Endodermal cell (in vitro differentiated cells): ENCODE results near the gene DVL1. TPM values are rescaled to one million over a fixed set of nuclear protein-coding genes. Genes with fewer than 3 reads are reported as not detected.

Experiments used
- DNase-seq: peaks from one replicate; pipeline ENCODE4 v3.0.0-alpha.2; 2017
- H3K27ac ChIP-seq: 2 replicates; pipeline ENCODE4 v1.5.1; 2013; ENCODE audit warnings: mild to moderate bottlenecking, low read depth, low read length, moderate library complexity
- H3K27me3 ChIP-seq: 2 replicates; pipeline ENCODE4 v1.6.1; 2013; ENCODE audit warnings: mild to moderate bottlenecking, low read length, moderate library complexity; ENCODE audit not compliant: insufficient read depth, control insufficient read depth, poor library complexity, severe bottlenecking
- H3K36me3 ChIP-seq: 2 replicates; pipeline ENCODE4 v1.7.0; 2013; ENCODE audit warnings: mild to moderate bottlenecking, low read length, moderate library complexity; ENCODE audit not compliant: control insufficient read depth, insufficient read depth
- H3K4me1 ChIP-seq: one replicate; pipeline ENCODE4 v1.7.0; 2013; ENCODE audit warnings: low read length; ENCODE audit not compliant: control insufficient read depth, insufficient read depth
- H3K4me3 ChIP-seq: 2 replicates; pipeline ENCODE4 v1.5.1; 2013; ENCODE audit warnings: mild to moderate bottlenecking, low read length, moderate library complexity
- H3K9ac ChIP-seq: 2 replicates; pipeline ENCODE4 v1.6.1; 2013; ENCODE audit warnings: mild to moderate bottlenecking, low read length, moderate library complexity; ENCODE audit not compliant: poor library complexity, severe bottlenecking; ENCODE audit errors: extremely low read depth
- H3K9me3 ChIP-seq: 2 replicates; pipeline ENCODE4 v1.6.1; 2013; ENCODE audit warnings: mild to moderate bottlenecking, low read length, moderate library complexity; ENCODE audit not compliant: control insufficient read depth
- H3K27ac Mint-ChIP-seq: 2 replicates; pipeline ENCODE4 v1.8.0; 2020; ENCODE audit warnings: mixed read lengths
- H3K27me3 Mint-ChIP-seq: 2 replicates; pipeline ENCODE4 v1.8.0; 2021; ENCODE audit warnings: mild to moderate bottlenecking, mixed read lengths; ENCODE audit not compliant: insufficient read depth
- H3K36me3 Mint-ChIP-seq: 2 replicates; pipeline ENCODE4 v1.8.0; 2020; ENCODE audit warnings: low read depth, mixed read lengths
- H3K4me1 Mint-ChIP-seq: 2 replicates; pipeline ENCODE4 v1.8.0; 2020; ENCODE audit warnings: mixed read lengths
- H3K4me3 Mint-ChIP-seq: 2 replicates; pipeline ENCODE4 v1.8.0; 2020; ENCODE audit warnings: mild to moderate bottlenecking, moderate library complexity, mixed read lengths
- H3K9me3 Mint-ChIP-seq: 2 replicates; pipeline ENCODE4 v1.8.0; 2020; ENCODE audit warnings: mild to moderate bottlenecking, mixed read lengths
- WGBS, 2 experiments: methylation state at CpG; one replicate each; pipeline versions ENCODE4 v1.1.5 to v1.1.7; 2013; ENCODE audit warnings: missing lambda C conversion rate in 2 of 2, mixed read lengths in 1 of 2; ENCODE audit not compliant: insufficient coverage in 1 of 2, insufficient read length in 1 of 2; 5-methylcytosine and 5-hydroxymethylcytosine counted together
- total RNA-seq, 2 donors: library from RNA; stranded (reverse); fragmentation: NEBNext Ultra II Directional in 1 of 2; extraction: Animal tissue kit (Norgen Biotek cat#: 25700) in 1 of 2; gene quantifications; 2 replicates in 1 of 2; 3 replicates in 1 of 2; pipeline ENCODE4 v1.2.1, GENCODE V29; 2021
- TF ChIP-seq, protein P1 (sequence below): fragments of 200-600 bp; sonication (generic); conservative IDR thresholded peaks from 2 replicates; pipeline ENCODE4 v1.5.0; 2021; ENCODE audit warnings: antibody characterized with exemption, mild to moderate bottlenecking

The DVL1 gene
- total RNA-seq, 2 donors from 2014 or later = 71.9 to 73.3 TPM

DNA sequence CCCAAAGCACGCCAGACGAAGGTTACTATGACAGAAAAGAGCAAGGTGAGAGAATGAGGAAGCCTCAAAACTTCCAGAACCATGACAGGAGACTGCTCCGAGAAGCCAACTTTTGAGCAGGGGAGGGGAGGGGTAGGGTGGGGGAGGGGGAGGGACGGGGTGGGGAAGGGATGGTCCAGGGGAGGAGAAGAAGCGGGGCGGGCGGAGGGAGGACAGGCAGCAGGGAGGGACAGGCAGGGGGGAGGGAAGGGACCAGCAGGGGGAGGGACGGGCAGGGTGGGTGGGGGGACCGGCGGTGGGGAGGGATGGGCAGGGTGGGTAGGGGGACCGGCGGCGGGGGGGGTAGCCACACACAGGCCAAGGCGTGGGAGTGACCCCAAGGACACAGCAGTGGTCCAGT lies 26.8 kb downstream of the DVL1 start:
- Mint-ChIP-seq H3K27ac (peak overlapping the region; percentile 44), H3K27me3 (no peaks in the 10 kb centered on the region), H3K4me1 (peaks cover 5% of the 10 kb centered on the region), H3K4me3 (peak overlapping the region; percentile 59), H3K9me3 (no peaks in the 10 kb centered on the region), H3K36me3 (peaks cover 21% of the 10 kb centered on the region)
- no peak overlapping the region for H3K27ac ChIP-seq
- H3K4me1 ChIP-seq = no peaks in the 10 kb centered on the region
- H3K9ac ChIP-seq = no peak overlapping the region
- H3K4me3 ChIP-seq = no peak overlapping the region
- TF ChIP-seq, protein P1, sequence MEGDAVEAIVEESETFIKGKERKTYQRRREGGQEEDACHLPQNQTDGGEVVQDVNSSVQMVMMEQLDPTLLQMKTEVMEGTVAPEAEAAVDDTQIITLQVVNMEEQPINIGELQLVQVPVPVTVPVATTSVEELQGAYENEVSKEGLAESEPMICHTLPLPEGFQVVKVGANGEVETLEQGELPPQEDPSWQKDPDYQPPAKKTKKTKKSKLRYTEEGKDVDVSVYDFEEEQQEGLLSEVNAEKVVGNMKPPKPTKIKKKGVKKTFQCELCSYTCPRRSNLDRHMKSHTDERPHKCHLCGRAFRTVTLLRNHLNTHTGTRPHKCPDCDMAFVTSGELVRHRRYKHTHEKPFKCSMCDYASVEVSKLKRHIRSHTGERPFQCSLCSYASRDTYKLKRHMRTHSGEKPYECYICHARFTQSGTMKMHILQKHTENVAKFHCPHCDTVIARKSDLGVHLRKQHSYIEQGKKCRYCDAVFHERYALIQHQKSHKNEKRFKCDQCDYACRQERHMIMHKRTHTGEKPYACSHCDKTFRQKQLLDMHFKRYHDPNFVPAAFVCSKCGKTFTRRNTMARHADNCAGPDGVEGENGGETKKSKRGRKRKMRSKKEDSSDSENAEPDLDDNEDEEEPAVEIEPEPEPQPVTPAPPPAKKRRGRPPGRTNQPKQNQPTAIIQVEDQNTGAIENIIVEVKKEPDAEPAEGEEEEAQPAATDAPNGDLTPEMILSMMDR = no peak
- 89 to 95% methylated on average over 2 to 6 of the region's 14 CpGs for WGBS, 2 experiments
- no peaks in the 10 kb centered on the region for H3K9me3 ChIP-seq
- no peak for DNase-seq
- no peaks in the 10 kb centered on the region for H3K27me3 ChIP-seq
- H3K36me3 ChIP-seq = peaks cover 20% of the 10 kb centered on the region

DNA sequence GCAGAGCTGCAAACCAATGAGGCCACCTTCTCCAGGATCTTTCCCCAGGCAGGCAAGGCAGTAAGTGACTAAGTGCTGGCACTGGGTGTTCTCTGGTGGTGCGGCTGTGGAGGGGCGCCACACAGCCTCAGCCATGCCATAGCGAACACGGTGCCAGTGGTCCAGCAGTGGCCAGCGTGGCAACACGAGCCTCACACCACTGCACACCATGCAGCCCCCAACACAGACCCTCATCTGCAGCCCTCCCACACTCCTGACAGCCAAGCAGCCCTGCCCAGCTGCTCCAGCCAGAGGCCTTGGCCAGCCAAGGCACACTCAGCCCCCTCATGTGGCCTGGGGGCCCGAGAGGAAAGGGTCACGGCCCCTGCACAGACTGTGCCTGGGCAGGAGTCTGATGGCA lies 27.7 kb downstream of the DVL1 start:
- DNase-seq = no peak
- Histone ChIP-seq H3K27me3 (no peaks in the 10 kb centered on the region), H3K36me3 (peaks cover 24% of the 10 kb centered on the region), H3K4me1 (no peaks in the 10 kb centered on the region), H3K27ac (no peak overlapping the region), H3K9ac (no peak overlapping the region), H3K4me3 (no peak overlapping the region), H3K9me3 (no peaks in the 10 kb centered on the region)
- Mint-ChIP-seq H3K9me3 (no peaks in the 10 kb centered on the region), H3K27ac (no peak overlapping the region), H3K27me3 (no peaks in the 10 kb centered on the region), H3K4me1 (peaks cover 5% of the 10 kb centered on the region), H3K4me3 (no peak overlapping the region), H3K36me3 (peaks cover 23% of the 10 kb centered on the region)
- TF ChIP-seq, protein P1 = no peak
- 90 to 93% methylated on average over 4 to 8 of the region's 8 CpGs for WGBS, 2 experiments

DNA sequence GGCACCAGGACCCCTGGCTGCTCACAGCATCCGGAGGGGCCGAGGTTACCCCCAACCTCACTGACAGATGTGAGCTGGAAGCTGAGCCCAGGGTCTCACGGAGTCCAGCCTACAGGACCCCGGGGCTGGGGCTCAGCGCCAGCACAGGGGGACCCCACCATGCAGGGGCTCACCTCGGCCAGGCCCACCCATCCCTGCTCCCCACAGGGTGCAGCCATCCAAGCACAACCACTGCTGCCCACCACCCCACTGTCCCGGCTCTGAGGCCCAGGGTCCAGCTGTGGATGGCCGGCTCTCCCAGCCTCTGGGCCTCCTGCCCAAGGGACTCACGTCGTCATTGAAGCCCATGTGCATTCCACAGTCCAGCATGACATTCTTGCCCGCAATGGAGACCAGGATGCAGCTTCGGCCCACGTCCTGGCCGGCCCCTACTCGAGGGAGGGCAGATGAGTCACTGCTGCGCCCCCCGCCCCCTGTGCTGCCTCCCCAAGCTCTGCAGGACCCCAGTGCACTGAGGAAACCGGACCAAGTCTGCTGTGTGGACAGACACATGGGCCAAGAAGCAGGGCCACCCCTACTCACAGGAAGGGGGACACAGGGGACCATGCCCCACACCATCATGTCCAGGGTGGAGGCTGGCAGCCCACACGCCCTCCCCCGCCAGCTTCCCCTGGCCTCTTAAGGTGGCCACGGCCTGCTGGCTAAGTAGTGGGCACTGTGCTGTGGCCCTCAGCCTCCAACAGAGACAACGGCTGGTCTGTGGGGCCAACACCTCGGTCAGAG lies 28.4 kb downstream of the DVL1 start:
- H3K27me3 ChIP-seq = no peaks in the 10 kb centered on the region
- H3K4me1 ChIP-seq = no peaks in the 10 kb centered on the region
- H3K4me1 Mint-ChIP-seq = peaks cover 6% of the 10 kb centered on the region
- no peak overlapping the region for H3K4me3 ChIP-seq
- no peaks in the 10 kb centered on the region for H3K27me3 Mint-ChIP-seq
- DNase-seq = no peak
- no peaks in the 10 kb centered on the region for H3K9me3 ChIP-seq
- no peak overlapping the region for H3K27ac ChIP-seq
- H3K4me3 Mint-ChIP-seq = no peak overlapping the region
- peaks cover 24% of the 10 kb centered on the region for H3K36me3 ChIP-seq
- H3K9me3 Mint-ChIP-seq = no peaks in the 10 kb centered on the region
- H3K27ac Mint-ChIP-seq = no peak overlapping the region
- 93 to 96% methylated on average over 18 to 23 of the region's 23 CpGs for WGBS, 2 experiments
- H3K36me3 Mint-ChIP-seq = peaks cover 27% of the 10 kb centered on the region
- TF ChIP-seq, protein P1 = no peak
- H3K9ac ChIP-seq = no peak overlapping the region
